ENCODE data around the gene FDX1.

The FDX1 gene

GRCh38 chr11:110469127-110469526, 39.4 kb downstream of the FDX1 start:
- Mint-ChIP-seq H3K9me3 (no peaks in the 10 kb centered on the region), H3K36me3 (ENCODE audit: low read depth) (no peaks in the 10 kb centered on the region), H3K4me3 (no peak overlapping the region), H3K27me3 (ENCODE audit: low read depth) (no peaks in the 10 kb centered on the region), H3K4me1 (ENCODE audit: low read depth) (peaks cover 1% of the 10 kb centered on the region), H3K27ac (no peak overlapping the region)

- H3K27me3 Mint-ChIP-seq (ENCODE audit: low read depth) = no peaks in the 10 kb centered on the region
Observed at GRCh38 chr11:110470716-110471115, 41.0 kb downstream of the FDX1 start.

GRCh38 chr11:110471371-110471770, 41.6 kb downstream of the FDX1 start:
- Mint-ChIP-seq H3K36me3 (ENCODE audit: low read depth) (no peaks in the 10 kb centered on the region), H3K27ac (no peak overlapping the region), H3K4me1 (ENCODE audit: low read depth) (peaks cover 1% of the 10 kb centered on the region)

More at GRCh38 chr11:110470716-110471115, 41.0 kb downstream of the FDX1 start:
- Mint-ChIP-seq H3K9me3 (no peaks in the 10 kb centered on the region), H3K4me1 (ENCODE audit: low read depth) (peaks cover 1% of the 10 kb centered on the region), H3K36me3 (ENCODE audit: low read depth) (no peaks in the 10 kb centered on the region), H3K4me3 (no peak overlapping the region), H3K27ac (no peak overlapping the region)

GRCh38 chr11:110472858-110473257, 43.1 kb downstream of the FDX1 start:
- no peaks in the 10 kb centered on the region for H3K27me3 Mint-ChIP-seq (ENCODE audit: low read depth)
- H3K9me3 Mint-ChIP-seq = no peaks in the 10 kb centered on the region

More at GRCh38 chr11:110471371-110471770, 41.6 kb downstream of the FDX1 start:
- Mint-ChIP-seq H3K27me3 (ENCODE audit: low read depth) (no peaks in the 10 kb centered on the region), H3K4me3 (no peak overlapping the region), H3K9me3 (no peaks in the 10 kb centered on the region)

GRCh38 chr11:110473706-110474105, 44.0 kb downstream of the FDX1 start:
- H3K4me3 Mint-ChIP-seq = no peak overlapping the region
- H3K36me3 Mint-ChIP-seq (ENCODE audit: low read depth) = no peaks in the 10 kb centered on the region
- no peak overlapping the region for H3K27ac Mint-ChIP-seq
- H3K27me3 Mint-ChIP-seq (ENCODE audit: low read depth) = no peaks in the 10 kb centered on the region
- H3K9me3 Mint-ChIP-seq = no peaks in the 10 kb centered on the region
- H3K4me1 Mint-ChIP-seq (ENCODE audit: low read depth) = peaks cover 1% of the 10 kb centered on the region

More at GRCh38 chr11:110472858-110473257, 43.1 kb downstream of the FDX1 start:
- Mint-ChIP-seq H3K4me1 (ENCODE audit: low read depth) (peaks cover 1% of the 10 kb centered on the region), H3K36me3 (ENCODE audit: low read depth) (no peaks in the 10 kb centered on the region), H3K4me3 (no peak overlapping the region), H3K27ac (no peak overlapping the region)

GRCh38 chr11:110474578-110474977, 44.8 kb downstream of the FDX1 start:
- Mint-ChIP-seq H3K4me3 (no peak overlapping the region), H3K27me3 (ENCODE audit: low read depth) (no peaks in the 10 kb centered on the region), H3K27ac (no peak overlapping the region), H3K36me3 (ENCODE audit: low read depth) (no peaks in the 10 kb centered on the region), H3K9me3 (no peaks in the 10 kb centered on the region), H3K4me1 (ENCODE audit: low read depth) (peaks cover 4% of the 10 kb centered on the region)

GRCh38 chr11:110475671-110476070, 45.9 kb downstream of the FDX1 start:
- Mint-ChIP-seq H3K4me1 (ENCODE audit: low read depth) (peaks cover 4% of the 10 kb centered on the region), H3K4me3 (no peak overlapping the region), H3K27me3 (ENCODE audit: low read depth) (no peaks in the 10 kb centered on the region), H3K27ac (no peak overlapping the region), H3K36me3 (ENCODE audit: low read depth) (no peaks in the 10 kb centered on the region), H3K9me3 (no peaks in the 10 kb centered on the region)

GRCh38 chr11:110478410-110478809, 48.7 kb downstream of the FDX1 start:
- no peaks in the 10 kb centered on the region for H3K9me3 Mint-ChIP-seq
- no peaks in the 10 kb centered on the region for H3K36me3 Mint-ChIP-seq (ENCODE audit: low read depth)
- H3K4me1 Mint-ChIP-seq (ENCODE audit: low read depth) = peaks cover 4% of the 10 kb centered on the region
- no peak overlapping the region for H3K27ac Mint-ChIP-seq
- no peak overlapping the region for H3K4me3 Mint-ChIP-seq
- peaks cover 12% of the 10 kb centered on the region for H3K27me3 Mint-ChIP-seq (ENCODE audit: low read depth)

GRCh38 chr11:110479108-110480101, 49.7 kb downstream of the FDX1 start:
- H3K27ac Mint-ChIP-seq = no peak overlapping the region

GRCh38 chr11:110481523-110481922, 51.8 kb downstream of the FDX1 start:
- no peak overlapping the region for H3K4me3 Mint-ChIP-seq
- H3K4me1 Mint-ChIP-seq (ENCODE audit: low read depth) = peaks cover 3% of the 10 kb centered on the region
- no peaks in the 10 kb centered on the region for H3K36me3 Mint-ChIP-seq (ENCODE audit: low read depth)
- peaks cover 12% of the 10 kb centered on the region for H3K27me3 Mint-ChIP-seq (ENCODE audit: low read depth)
- no peak overlapping the region for H3K27ac Mint-ChIP-seq
- H3K9me3 Mint-ChIP-seq = no peaks in the 10 kb centered on the region

More at GRCh38 chr11:110479108-110480101, 49.7 kb downstream of the FDX1 start:
- Mint-ChIP-seq H3K9me3 (no peaks in the 10 kb centered on the region), H3K4me1 (ENCODE audit: low read depth) (peaks cover 3% of the 10 kb centered on the region), H3K4me3 (no peak overlapping the region), H3K36me3 (ENCODE audit: low read depth) (no peaks in the 10 kb centered on the region), H3K27me3 (ENCODE audit: low read depth) (peaks cover 12% of the 10 kb centered on the region)

GRCh38 chr11:110486156-110486555, 56.4 kb downstream of the FDX1 start:
- H3K27me3 Mint-ChIP-seq (ENCODE audit: low read depth) = peaks cover 12% of the 10 kb centered on the region
- no peaks in the 10 kb centered on the region for H3K9me3 Mint-ChIP-seq
- no peaks in the 10 kb centered on the region for H3K36me3 Mint-ChIP-seq (ENCODE audit: low read depth)
- peaks cover 3% of the 10 kb centered on the region for H3K4me1 Mint-ChIP-seq (ENCODE audit: low read depth)
- no peak overlapping the region for H3K27ac Mint-ChIP-seq
- no peak overlapping the region for H3K4me3 Mint-ChIP-seq

GRCh38 chr11:110488446-110488845, 58.7 kb downstream of the FDX1 start:
- H3K9me3 Mint-ChIP-seq = no peaks in the 10 kb centered on the region
- H3K36me3 Mint-ChIP-seq (ENCODE audit: low read depth) = no peaks in the 10 kb centered on the region
- peaks cover 3% of the 10 kb centered on the region for H3K4me1 Mint-ChIP-seq (ENCODE audit: low read depth)
- H3K27ac Mint-ChIP-seq = no peak overlapping the region
- H3K27me3 Mint-ChIP-seq (ENCODE audit: low read depth) = no peaks in the 10 kb centered on the region
- no peak overlapping the region for H3K4me3 Mint-ChIP-seq

GRCh38 chr11:110490886-110491285, 61.1 kb downstream of the FDX1 start:
- H3K27ac Mint-ChIP-seq = no peak overlapping the region
- no peaks in the 10 kb centered on the region for H3K27me3 Mint-ChIP-seq (ENCODE audit: low read depth)
- H3K4me1 Mint-ChIP-seq (ENCODE audit: low read depth) = peaks cover 3% of the 10 kb centered on the region
- H3K9me3 Mint-ChIP-seq = no peaks in the 10 kb centered on the region
- H3K4me3 Mint-ChIP-seq = no peak overlapping the region
- no peaks in the 10 kb centered on the region for H3K36me3 Mint-ChIP-seq (ENCODE audit: low read depth)

GRCh38 chr11:110491577-110492320, 62.0 kb downstream of the FDX1 start:
- Mint-ChIP-seq H3K4me3 (no peak overlapping the region), H3K36me3 (ENCODE audit: low read depth) (no peaks in the 10 kb centered on the region), H3K4me1 (ENCODE audit: low read depth) (peaks cover 3% of the 10 kb centered on the region), H3K27ac (no peak overlapping the region), H3K27me3 (ENCODE audit: low read depth) (peaks cover 3% of the 10 kb centered on the region), H3K9me3 (no peaks in the 10 kb centered on the region)

- no peak overlapping the region for H3K4me3 Mint-ChIP-seq
- no peak overlapping the region for H3K27ac Mint-ChIP-seq
- no peaks in the 10 kb centered on the region for H3K36me3 Mint-ChIP-seq (ENCODE audit: low read depth)
- H3K27me3 Mint-ChIP-seq (ENCODE audit: low read depth) = peaks cover 3% of the 10 kb centered on the region
- H3K9me3 Mint-ChIP-seq = no peaks in the 10 kb centered on the region
- peaks cover 3% of the 10 kb centered on the region for H3K4me1 Mint-ChIP-seq (ENCODE audit: low read depth)
Observed at GRCh38 chr11:110492321-110492685, 62.6 kb downstream of the FDX1 start.
